Right ventricle myocardium inferior (tissue), 1 donor: ENCODE results near the gene NDRG3. TPM values are rescaled to one million over a fixed set of nuclear protein-coding genes. Genes with fewer than 3 reads are reported as not detected.

Experiments
- ATAC-seq: fragments of 200-7000 bp; cut with Tn5 transposase; one replicate; pipeline ENCODE4 v1.9.1; 2020; ENCODE audit warnings: mild to moderate bottlenecking, moderate library complexity
- DNase-seq: peaks from one replicate; pipeline ENCODE4 v3.0.0; 2021; ENCODE audit errors: missing footprints
- intact Hi-C: fragments of 100-400 bp; cut with DNase I; formaldehyde crosslinking; loops from one replicate; pipeline ENCODE4 v1.11.0; 2022
- long read RNA-seq: library from polyadenylated mRNA; unstranded; transcript quantifications from one replicate; pipeline ENCODE4 v2.0.0, GENCODE V29; 2021
- total RNA-seq: library from RNA; stranded (reverse); fragmentation: NEBNext Ultra II Directional; extraction: Animal tissue kit (Norgen Biotek cat#: 25700); gene quantifications from one replicate; pipeline ENCODE4 v1.2.1, GENCODE V29; 2021
- donor health status: DM: no; HTN: yes; CAD: no; lungs with severe emphysema.

Gene NDRG3
- 27.9 TPM for total RNA-seq
- long read RNA-seq, transcript NDRG3-201 (16 exons, 2,964 nt): major isoform, 21 of 44 reads
- long read RNA-seq, partial matches to known transcripts: 3 of 44 reads
- long read RNA-seq, other reads (novel, unspliced or antisense): 13 of 44 reads

GRCh38 chr20:36745927-36746659 is at the start of gene NDRG3:
Gene NDRG3, minus strand, starts transcription at chr20:36746090. Its CDS starts 24,355 bp downstream, at chr20:36721735.
- ATAC-seq (peak; percentile 97), DNase-seq (peak; percentile 98)
- intact Hi-C loops: no loop called here

- no peak for DNase-seq
- intact Hi-C loops: no loop called here
- ATAC-seq: no peak
These were observed 48.2 kb upstream of the NDRG3 start for GRCh38 chr20:36794116-36794474.

- intact Hi-C loops: no loop called here
- ATAC-seq (no peak), DNase-seq (no peak)
These were observed 47.6 kb upstream of the NDRG3 start for GRCh38 chr20:36793294-36794115.

- DNase-seq: no peak
- intact Hi-C loops: no loop called here
- ATAC-seq: peak; percentile 54
These were observed 46.5 kb upstream of the NDRG3 start for GRCh38 chr20:36792422-36792821.

- ATAC-seq: no peak
- DNase-seq: no peak
- intact Hi-C loops: no loop called here
These were observed 46.0 kb upstream of the NDRG3 start for GRCh38 chr20:36791862-36792261.

- DNase-seq (no peak), ATAC-seq (no peak)
- intact Hi-C loops: no loop called here
These were observed 40.8 kb upstream of the NDRG3 start for GRCh38 chr20:36786663-36787062.

GRCh38 chr20:36786246-36786645 is 40.4 kb upstream of the NDRG3 start:
- ATAC-seq: no peak
- intact Hi-C loops: no loop called here
- no peak for DNase-seq

GRCh38 chr20:36785308-36785707 is 39.4 kb upstream of the NDRG3 start:
- intact Hi-C loops: no loop called here
- no peak for ATAC-seq
- DNase-seq: no peak

- ATAC-seq: peak; percentile 85
- intact Hi-C loops: no loop called here
- peak; percentile 69 for DNase-seq
These were observed 39.0 kb upstream of the NDRG3 start for GRCh38 chr20:36784900-36785299.

GRCh38 chr20:36784116-36784515 is 38.2 kb upstream of the NDRG3 start:
- no peak for ATAC-seq
- intact Hi-C loops: no loop called here
- DNase-seq: no peak

- DNase-seq: no peak
- intact Hi-C loops: no loop called here
- ATAC-seq: no peak
These were observed 33.8 kb upstream of the NDRG3 start for GRCh38 chr20:36779656-36780025.

GRCh38 chr20:36778831-36779655 is 33.2 kb upstream of the NDRG3 start:
- no peak for DNase-seq
- intact Hi-C loops: no loop called here
- no peak for ATAC-seq

- DNase-seq (no peak), ATAC-seq (no peak)
- intact Hi-C loops: no loop called here
These were observed 31.7 kb upstream of the NDRG3 start for GRCh38 chr20:36777576-36777975.

- intact Hi-C loops: no loop called here
- DNase-seq (no peak), ATAC-seq (no peak)
These were observed 31.3 kb upstream of the NDRG3 start for GRCh38 chr20:36777167-36777566.

GRCh38 chr20:36775826-36776225 is 29.9 kb upstream of the NDRG3 start:
- intact Hi-C loops: loop anchor here (2.0 kb wide), 1 partner anchor 87 kb away; a partner anchor contains a TSS
- DNase-seq: no peak
- ATAC-seq: no peak

GRCh38 chr20:36775196-36775595 is 29.3 kb upstream of the NDRG3 start:
- DNase-seq (no peak), ATAC-seq (no peak)
- intact Hi-C loops: loop anchor here (2.0 kb wide), 1 partner anchor 88 kb away; a partner anchor contains a TSS

- DNase-seq (peak; percentile 100), ATAC-seq (peak; percentile 96)
- intact Hi-C loops: loop anchor here (2.0 kb wide), 1 partner anchor 89 kb away; a partner anchor contains a TSS
These were observed 27.9 kb upstream of the NDRG3 start, which contains the start of gene DSN1 for GRCh38 chr20:36773597-36774390. Gene DSN1, minus strand, starts transcription at chr20:36773763. Its CDS starts 2,305 bp downstream, at chr20:36771458.

- intact Hi-C loops: no loop called here
- DNase-seq: no peak
- ATAC-seq: no peak
These were observed 27.3 kb upstream of the NDRG3 start for GRCh38 chr20:36773107-36773596.
